Umbilical cord (tissue), 2 donors: Measurements from ENCODE around the gene ZC3H12C. TPM values are rescaled to one million over a fixed set of nuclear protein-coding genes. Genes with fewer than 3 reads are reported as not detected.
A peak's percentile ranks its signal among the peaks of the same experiment; 100 is the strongest.
"Not testable (repeated sequence)": the region's sequence is repeated elsewhere in the genome, so short reads cannot be mapped to it uniquely, and the experiment has no call there.

ENCODE experiments used
- DNase-seq: peaks from one replicate; pipeline ENCODE4 v3.0.0-alpha.2; 2015; ENCODE audit warnings: low spot score
- total RNA-seq: library from RNA; depleted of rRNA; stranded (reverse); fragments of >200 nt; gene quantifications from one replicate; pipeline ENCODE4 v1.2.3, GENCODE V29; 2014; ENCODE audit warnings: low replicate concordance; ENCODE audit not compliant: insufficient read depth

Gene ZC3H12C
- 10.8 TPM for total RNA-seq

- peak; percentile 86 for DNase-seq
These were observed at the start of gene ZC3H12C for GRCh38 chr11:110092515-110093406. ZC3H12C (plus strand) TSS chr11:110093392; CDS start chr11:110093412, 20 bp downstream.

- peak; percentile 25 for DNase-seq
These were observed 48.8 kb upstream of the ZC3H12C start for GRCh38 chr11:110044226-110044968.

GRCh38 chr11:110046775-110047380 lies 46.3 kb upstream of the ZC3H12C start:
- DNase-seq: no peak

- no peak for DNase-seq
These were observed 43.5 kb upstream of the ZC3H12C start for GRCh38 chr11:110049501-110050200.

- no peak for DNase-seq
These were observed 43.0 kb upstream of the ZC3H12C start for GRCh38 chr11:110050201-110050506.

GRCh38 chr11:110053848-110054414 lies 39.3 kb upstream of the ZC3H12C start:
- DNase-seq: no peak

GRCh38 chr11:110056956-110057355 lies 36.2 kb upstream of the ZC3H12C start:
- no peak for DNase-seq

- DNase-seq: no peak
These were observed 33.3 kb upstream of the ZC3H12C start for GRCh38 chr11:110059706-110060463.

- DNase-seq: no peak
These were observed 31.9 kb upstream of the ZC3H12C start for GRCh38 chr11:110061296-110061695.

GRCh38 chr11:110062247-110062646 lies 30.9 kb upstream of the ZC3H12C start:
- DNase-seq: no peak

- DNase-seq: no peak
These were observed 28.0 kb upstream of the ZC3H12C start for GRCh38 chr11:110065189-110065588.

GRCh38 chr11:110068001-110068400 lies 25.2 kb upstream of the ZC3H12C start:
- not testable (repeated sequence) for DNase-seq

GRCh38 chr11:110069158-110069737 lies 23.9 kb upstream of the ZC3H12C start:
- DNase-seq: peak; percentile 75

GRCh38 chr11:110070176-110070575 lies 23.0 kb upstream of the ZC3H12C start:
- no peak for DNase-seq

GRCh38 chr11:110071197-110071596 lies 22.0 kb upstream of the ZC3H12C start:
- no peak for DNase-seq

- no peak for DNase-seq
These were observed 20.3 kb upstream of the ZC3H12C start for GRCh38 chr11:110072930-110073329.

GRCh38 chr11:110074499-110074898 lies 18.7 kb upstream of the ZC3H12C start:
- DNase-seq: no peak

GRCh38 chr11:110075105-110075846 lies 17.9 kb upstream of the ZC3H12C start:
- DNase-seq: peak; percentile 85

GRCh38 chr11:110075847-110076208 lies 17.4 kb upstream of the ZC3H12C start:
- DNase-seq: no peak
